NCI-H460 (cell line): ENCODE measurements around the gene FOXK1. TPM values are rescaled to one million over a fixed set of nuclear protein-coding genes. Genes with fewer than 3 reads are reported as not detected.

Source experiments
- DNase-seq: peaks from one replicate; pipeline ENCODE4 v3.0.0-alpha.2; 2016; ENCODE audit warnings: low read depth; ENCODE audit errors: extremely low read depth
- small RNA-seq, 2 experiments: library from RNA; depleted of rRNA; stranded (forward); fragments of <200 nt; gene quantifications; one replicate each; pipeline ENCODE3, GENCODE V24; 2014
- total RNA-seq: library from RNA; depleted of rRNA; stranded (reverse); fragments of >200 nt; shearing (Covaris generic); gene quantifications from 2 replicates; pipeline ENCODE4 v1.2.3, GENCODE V29; 2014; rRNA removed

FOXK1 gene
- total RNA-seq, 1 experiment from 2014 or later, result 37.9 TPM

- DNase-seq, result no peak
Measured at GRCh38 chr7:4809091-4809591, 127.0 kb downstream of the FOXK1 start.

GRCh38 chr7:4809666-4810065 is 127.6 kb downstream of the FOXK1 start:
- DNase-seq, result no peak

- DNase-seq, result no peak
Measured at GRCh38 chr7:4814433-4814832, 132.3 kb downstream of the FOXK1 start.

GRCh38 chr7:4815121-4815520 is 133.0 kb downstream of the FOXK1 start:
- no peak for DNase-seq

- DNase-seq, result no peak
Measured at GRCh38 chr7:4815609-4816418, 133.7 kb downstream of the FOXK1 start.

- no peak for DNase-seq
Measured at GRCh38 chr7:4816419-4817080, 134.5 kb downstream of the FOXK1 start.

GRCh38 chr7:4817178-4817901 is 135.2 kb downstream of the FOXK1 start:
- no peak for DNase-seq

- no peak for DNase-seq
Measured at GRCh38 chr7:4818000-4818794, 136.1 kb downstream of the FOXK1 start.

GRCh38 chr7:4819560-4820404 is 137.7 kb downstream of the FOXK1 start:
- no peak for DNase-seq

GRCh38 chr7:4820405-4820966 is 138.4 kb downstream of the FOXK1 start:
- DNase-seq, result no peak

Small RNA genes lying within 50 kb of the gene (small RNA-seq; reads per million reads assigned to genes)
- gene MIR4656, result 0 reads per million in 2 experiments
- gene RF00019, result 0 reads per million in 2 experiments

Other genes starting within 250 kb of the FOXK1 start
- 12.9 and 14.0 TPM in 2 replicates for gene AP5Z1, start 93.3 kb downstream of the FOXK1 start, total RNA-seq
- gene PAPOLB, start 179.7 kb downstream of the FOXK1 start, total RNA-seq, result 0.20 and 0.30 TPM in 2 replicates
- gene RADIL, start 201.4 kb downstream of the FOXK1 start, total RNA-seq, result 11.5 and 13.1 TPM in 2 replicates